HepG2 (cell line): ENCODE results near the gene DNAJB6. TPM values are rescaled to one million over a fixed set of nuclear protein-coding genes. Genes with fewer than 3 reads are reported as not detected.

Experiments used
- ARID5B ChIP-seq: IDR thresholded peaks from 2 replicates; pipeline ENCODE4 v1.4.0; 2020; ENCODE audit warnings: mild to moderate bottlenecking, missing genetic modification reagents
- ARNTL ChIP-seq: sonication (generic); formaldehyde crosslinking; IDR thresholded peaks from 2 replicates; pipeline ENCODE4 v1.4.0; 2020; ENCODE audit warnings: mild to moderate bottlenecking, missing genetic modification reagents
- CCAR2 ChIP-seq: fragments of 200-400 bp; formaldehyde crosslinking; optimal IDR thresholded peaks from 2 replicates; pipeline ENCODE3; 2018; ENCODE audit warnings: low read depth, mild to moderate bottlenecking, low read length, moderate library complexity
- FOSL2 ChIP-seq: sonication (generic); formaldehyde crosslinking; IDR thresholded peaks from 2 replicates; pipeline ENCODE4 v1.4.0; 2020; ENCODE audit warnings: missing genetic modification reagents
- GATAD2A ChIP-seq: IDR thresholded peaks from 2 replicates; pipeline ENCODE4 v1.6.1; 2016
- HES4 ChIP-seq: sonication (generic); formaldehyde crosslinking; IDR thresholded peaks from 2 replicates; pipeline ENCODE4 v1.9.0; 2021; ENCODE audit warnings: mild to moderate bottlenecking, missing genetic modification reagents, borderline replicate concordance
- HOXD1 ChIP-seq: sonication (generic); formaldehyde crosslinking; IDR thresholded peaks from 2 replicates; pipeline ENCODE4 v1.5.0; 2020; ENCODE audit warnings: missing genetic modification reagents
- NR2C2 ChIP-seq: sonication (generic); formaldehyde crosslinking; IDR thresholded peaks from 2 replicates; pipeline ENCODE4 v1.4.0; 2020; ENCODE audit warnings: missing genetic modification reagents, mild to moderate bottlenecking, moderate library complexity, borderline replicate concordance
- PRDM15 ChIP-seq: sonication (generic); formaldehyde crosslinking; IDR thresholded peaks from 2 replicates; pipeline ENCODE4 v1.4.0; 2020; ENCODE audit warnings: missing genetic modification reagents
- SALL1 ChIP-seq: sonication (generic); formaldehyde crosslinking; IDR thresholded peaks from 2 replicates; pipeline ENCODE4 v1.8.0; 2022; ENCODE audit warnings: mild to moderate bottlenecking, missing genetic modification reagents
- SIX4 ChIP-seq: sonication (generic); formaldehyde crosslinking; IDR thresholded peaks from 2 replicates; pipeline ENCODE4 v1.4.0; 2020; ENCODE audit warnings: missing genetic modification reagents
- TFDP1 ChIP-seq: IDR thresholded peaks from 2 replicates; pipeline ENCODE4 v1.6.1; 2016; ENCODE audit warnings: missing compliant biosample characterization, missing genetic modification reagents, borderline replicate concordance
- THRA ChIP-seq: sonication (generic); formaldehyde crosslinking; IDR thresholded peaks from 2 replicates; pipeline ENCODE4 v1.4.0; 2020; ENCODE audit warnings: missing genetic modification reagents, borderline replicate concordance
- ZFP62 ChIP-seq: sonication (generic); formaldehyde crosslinking; IDR thresholded peaks from 2 replicates; pipeline ENCODE4 v1.4.0; 2020; ENCODE audit warnings: missing genetic modification reagents
- ZMAT5 ChIP-seq: sonication (generic); formaldehyde crosslinking; IDR thresholded peaks from 2 replicates; pipeline ENCODE4 v1.5.0; 2020; ENCODE audit warnings: mild to moderate bottlenecking, low read depth, missing genetic modification reagents, borderline replicate concordance
- ZNF274 ChIP-seq: sonication (generic); formaldehyde crosslinking; IDR thresholded peaks from 2 replicates; pipeline ENCODE4 v1.5.1; 2020; ENCODE audit warnings: mild to moderate bottlenecking, missing genetic modification reagents
- ZNF317 ChIP-seq: sonication (generic); formaldehyde crosslinking; IDR thresholded peaks from 2 replicates; pipeline ENCODE4 v1.5.0; 2020; ENCODE audit warnings: mild to moderate bottlenecking, missing genetic modification reagents
- ZNF75D ChIP-seq: sonication (generic); formaldehyde crosslinking; IDR thresholded peaks from 2 replicates; pipeline ENCODE4 v1.8.1; 2023; ENCODE audit warnings: missing genetic modification reagents, mild to moderate bottlenecking, borderline replicate concordance
- polyA plus RNA-seq, 8 experiments: library from polyadenylated mRNA; depleted of rRNA in 3 of 8; stranded (reverse) in 7 of 8; unstranded in 1 of 8; fragments of >200 nt; fragmentation: Illumina TruSeq in 4 of 8; extraction: Trizol in 4 of 8; gene quantifications; 2 replicates each; pipeline versions ENCODE4 v1.2.1 to v1.2.3, GENCODE V29; 2011 to 2016; ENCODE audit warnings: low read depth in 4 of 8, missing spikeins in 1 of 8, mixed read lengths in 1 of 8; ENCODE audit not compliant: insufficient read depth in 1 of 8
- total RNA-seq, 5 experiments: library from RNA; depleted of rRNA; stranded (reverse); fragments of >200 nt; fragmentation: Illumina TruSeq; extraction: Trizol; gene quantifications; 2 replicates each; pipeline ENCODE4 v1.2.3, GENCODE V29; 2016; ENCODE audit warnings: low read depth in 1 of 5

DNAJB6 gene
- total and polyA plus RNA-seq, 2 of the 13 experiments (the other 11 are each of a cell fraction or from before 2014, with no cell fraction given): 29.9 to 53.9 TPM

- TF ChIP-seq ARID5B (CRISPR knock-in tag): 0 out of 2 replicates have a peak, but pooled peaks have one; percentile 30
- no peak for TF ChIP-seq HES4 (CRISPR knock-in tag)
- TF ChIP-seq CCAR2: no peak
- peak; percentile 33 for TF ChIP-seq FOSL2
- peak; percentile 83 for TF ChIP-seq SIX4 (CRISPR knock-in tag)
- TF ChIP-seq ZNF317: no peak
- TF ChIP-seq HOXD1 (CRISPR knock-in tag): no peak
- peak; percentile 52; the same call in 1 of the 2 replicates for TF ChIP-seq SALL1 (CRISPR knock-in tag)
- TF ChIP-seq THRA (CRISPR knock-in tag): no peak
- TF ChIP-seq NR2C2 (CRISPR knock-in tag): peak; percentile 80
- no peak for TF ChIP-seq PRDM15
- no peak for TF ChIP-seq ZNF75D (CRISPR knock-in tag)
- TF ChIP-seq ARNTL (CRISPR knock-in tag): no peak
- peak; percentile 36; the same call in 1 of the 2 replicates for TF ChIP-seq TFDP1 (CRISPR knock-in tag)
- TF ChIP-seq ZNF274 (CRISPR knock-in tag): no peak
- no peak for TF ChIP-seq ZMAT5 (CRISPR knock-in tag)
- TF ChIP-seq GATAD2A (CRISPR knock-in tag): peak; percentile 42; the same call in 1 of the 2 replicates
- TF ChIP-seq ZFP62 (CRISPR knock-in tag): no peak
These were observed 39.6 kb upstream of the DNAJB6 start (continued) for GRCh38 chr7:157297185-157297584.
